Stomach (tissue), 9 donors: Measurements from ENCODE around the gene SLC5A8. TPM values are rescaled to one million over a fixed set of nuclear protein-coding genes. Genes with fewer than 3 reads are reported as not detected.

ENCODE experiments used
- DNase-seq, 2 donors: peaks; one replicate each; pipeline versions ENCODE4 v3.0.0 to v3.0.0-alpha.2; 2013 to 2019
- H3K27ac ChIP-seq, 5 donors: fragments of 200-600 bp in 4 of 5; sonication (generic) in 4 of 5; one replicate each; pipeline ENCODE4 v1.5.1; 2013 to 2019; ENCODE audit warnings: mild to moderate bottlenecking in 1 of 5, moderate library complexity in 1 of 5
- H3K27me3 ChIP-seq, 3 donors: fragments of 200-600 bp; sonication (generic); one replicate each; pipeline ENCODE4 v1.5.1; 2017 to 2019; ENCODE audit warnings: mixed run types in 1 of 3
- H3K36me3 ChIP-seq, 4 donors: fragments of 200-600 bp; sonication (generic); 1 replicate in 3 of 4; 2 replicates in 1 of 4; pipeline ENCODE4 v1.5.1; 2016 to 2019
- H3K4me1 ChIP-seq, 4 donors: fragments of 200-600 bp; sonication (generic); one replicate each; pipeline ENCODE4 v1.5.1; 2016 to 2019
- H3K4me3 ChIP-seq, 4 donors: fragments of 200-600 bp; sonication (generic) in 3 of 4; one replicate each; pipeline ENCODE4 v1.5.1; 2016 to 2019; ENCODE audit warnings: mild to moderate bottlenecking in 1 of 4
- H3K9me3 ChIP-seq, 4 donors: fragments of 200-600 bp; sonication (generic); one replicate each; pipeline ENCODE4 v1.5.1; 2016 to 2019
- EP300 ChIP-seq: sonication (generic); formaldehyde crosslinking; IDR thresholded peaks from one replicate; pipeline ENCODE4 v1.6.1; 2017; ENCODE audit warnings: antibody characterized with exemption
- POLR2A ChIP-seq, 4 donors: fragments of 450-650 bp; IDR thresholded peaks; one replicate each; pipeline ENCODE4 v1.6.1; 2016; ENCODE audit warnings: antibody characterized with exemption in 4 of 4, control low read depth in 2 of 4, mild to moderate bottlenecking in 1 of 4, moderate library complexity in 1 of 4
- POLR2AphosphoS5 ChIP-seq, 3 donors: sonication (generic); formaldehyde crosslinking; IDR thresholded peaks; one replicate each; pipeline ENCODE4 v1.6.1; 2016; ENCODE audit warnings: antibody characterized with exemption in 3 of 3
- WGBS, 5 donors: extraction: QIAGEN DNeasy Blood & Tissue Kit in 3 of 5; methylation state at CpG; one replicate each; pipeline versions ENCODE4 v1.1.5 to v1.1.7; 2013 to 2018; 5-methylcytosine and 5-hydroxymethylcytosine counted together
- intact Hi-C: fragments of 100-400 bp; cut with DNase I; formaldehyde crosslinking; loops from one replicate; pipeline ENCODE4 v1.15.1; 2023; ENCODE audit warnings: low total_unique reads
- polyA plus RNA-seq, 3 donors: library from polyadenylated mRNA; stranded (reverse); fragments of 200-250 nt; gene quantifications; one replicate each; pipeline ENCODE4 v1.2.3, GENCODE V29; 2013
- small RNA-seq, 4 donors: library from RNA; depleted of rRNA; stranded (forward); fragments of <200 nt; gene quantifications; one replicate each; pipeline ENCODE3, GENCODE V24; 2016
- total RNA-seq, 5 donors: library from RNA; depleted of rRNA; stranded (reverse); fragments of >200 nt; gene quantifications; one replicate each; pipeline versions ENCODE4 v1.1.0 to v1.2.3, GENCODE V29; 2014 to 2016
- TF ChIP-seq, protein P1 (sequence below), 7 experiments: fragments of 450-650 bp in 4 of 7; fragments of 200-600 bp in 3 of 7; sonication (generic) in 3 of 7; IDR thresholded peaks; one replicate each; pipeline ENCODE4 v1.5.1; 2016 to 2019; ENCODE audit warnings: antibody characterized with exemption in 7 of 7, control low read depth in 2 of 7, mild to moderate bottlenecking in 1 of 7
- donor health status: healthy with polysubstance abuse.
- donor health status: Bipolar disorder and iron deficiency.
- donor health status: healthy.

Gene SLC5A8
- total and polyA plus RNA-seq, 8 donors, result 0.03 to 0.29 (median 0.18) TPM; not detected in 5

- intact Hi-C loops, result no loop called here
- DNase-seq, result no peak
- Histone ChIP-seq H3K27ac (no peak overlapping the region), H3K36me3 (no peaks in the 10 kb centered on the region), H3K4me3 (no peak overlapping the region), H3K9me3 (peaks cover 0 to 9% (median 0%) of the 10 kb centered on the region in 4 donors), H3K27me3 (no peaks in the 10 kb centered on the region), H3K4me1 (no peaks in the 10 kb centered on the region)
- 74 to 82% (median 79%) methylated on average over 4 of the region's 4 CpGs for WGBS, 5 donors
- TF ChIP-seq POLR2A (IDR thresholded peaks at IDR 0.05) (no peak), POLR2AphosphoS5 (IDR thresholded peaks at IDR 0.05) (no peak), EP300 (no peak)
- TF ChIP-seq, protein P1, sequence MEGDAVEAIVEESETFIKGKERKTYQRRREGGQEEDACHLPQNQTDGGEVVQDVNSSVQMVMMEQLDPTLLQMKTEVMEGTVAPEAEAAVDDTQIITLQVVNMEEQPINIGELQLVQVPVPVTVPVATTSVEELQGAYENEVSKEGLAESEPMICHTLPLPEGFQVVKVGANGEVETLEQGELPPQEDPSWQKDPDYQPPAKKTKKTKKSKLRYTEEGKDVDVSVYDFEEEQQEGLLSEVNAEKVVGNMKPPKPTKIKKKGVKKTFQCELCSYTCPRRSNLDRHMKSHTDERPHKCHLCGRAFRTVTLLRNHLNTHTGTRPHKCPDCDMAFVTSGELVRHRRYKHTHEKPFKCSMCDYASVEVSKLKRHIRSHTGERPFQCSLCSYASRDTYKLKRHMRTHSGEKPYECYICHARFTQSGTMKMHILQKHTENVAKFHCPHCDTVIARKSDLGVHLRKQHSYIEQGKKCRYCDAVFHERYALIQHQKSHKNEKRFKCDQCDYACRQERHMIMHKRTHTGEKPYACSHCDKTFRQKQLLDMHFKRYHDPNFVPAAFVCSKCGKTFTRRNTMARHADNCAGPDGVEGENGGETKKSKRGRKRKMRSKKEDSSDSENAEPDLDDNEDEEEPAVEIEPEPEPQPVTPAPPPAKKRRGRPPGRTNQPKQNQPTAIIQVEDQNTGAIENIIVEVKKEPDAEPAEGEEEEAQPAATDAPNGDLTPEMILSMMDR (IDR thresholded peaks at IDR 0.05), result no peak
Measured at GRCh38 chr12:101107032-101107763, 102.8 kb downstream of the SLC5A8 start.

Small RNA genes lying within 50 kb of the gene (small RNA-seq; reads per million reads assigned to genes)
- gene RNU6-768P, result 0 reads per million in 4 donors

Other genes with a start within 250 kb of the SLC5A8 start
- 10 to 100 TPM in 3 of 5 donors, 1 to 10 TPM in 2; 1.8 to 23.2 (median 10.6) TPM for gene UTP20, start 69.9 kb upstream of the SLC5A8 start, total RNA-seq
- gene UTP20, start 69.9 kb upstream of the SLC5A8 start, polyA plus RNA-seq, result 1 to 10 TPM; 1.4 to 1.7 (median 1.5) TPM
- 100 to 1,000 TPM in 1 of 5 donors, 10 to 100 TPM in 3, 1 to 10 TPM in 1; 9.4 to 131 (median 30.3) TPM for gene ARL1, start 197.5 kb upstream of the SLC5A8 start, total RNA-seq
- gene ARL1, start 197.5 kb upstream of the SLC5A8 start, polyA plus RNA-seq, result 10 to 100 TPM; 23.3 to 33.8 (median 27.4) TPM